Measurements from ENCODE around the gene DAPK1. TPM values are rescaled to one million over a fixed set of nuclear protein-coding genes. Genes with fewer than 3 reads are reported as not detected.
A peak's percentile ranks its signal among the peaks of the same experiment; 100 is the strongest.

Gene DAPK1
- total and polyA plus RNA-seq, 8 donors, result 29.1 to 98.7 (median 45.4) TPM

GRCh38 chr9:87595610-87596009 is 97.9 kb downstream of the DAPK1 start:
- ATAC-seq (no peak), DNase-seq (peak in 1 of 6 donors; percentile 46), FAIRE-seq (no peak)
- H3K9me3 ChIP-seq, result no peaks in the 10 kb centered on the region
- H3K27ac ChIP-seq, result no peak overlapping the region
- no peaks in the 10 kb centered on the region for H3K36me3 ChIP-seq
- no peaks in the 10 kb centered on the region for H3K27me3 ChIP-seq
- TF ChIP-seq, protein P1, sequence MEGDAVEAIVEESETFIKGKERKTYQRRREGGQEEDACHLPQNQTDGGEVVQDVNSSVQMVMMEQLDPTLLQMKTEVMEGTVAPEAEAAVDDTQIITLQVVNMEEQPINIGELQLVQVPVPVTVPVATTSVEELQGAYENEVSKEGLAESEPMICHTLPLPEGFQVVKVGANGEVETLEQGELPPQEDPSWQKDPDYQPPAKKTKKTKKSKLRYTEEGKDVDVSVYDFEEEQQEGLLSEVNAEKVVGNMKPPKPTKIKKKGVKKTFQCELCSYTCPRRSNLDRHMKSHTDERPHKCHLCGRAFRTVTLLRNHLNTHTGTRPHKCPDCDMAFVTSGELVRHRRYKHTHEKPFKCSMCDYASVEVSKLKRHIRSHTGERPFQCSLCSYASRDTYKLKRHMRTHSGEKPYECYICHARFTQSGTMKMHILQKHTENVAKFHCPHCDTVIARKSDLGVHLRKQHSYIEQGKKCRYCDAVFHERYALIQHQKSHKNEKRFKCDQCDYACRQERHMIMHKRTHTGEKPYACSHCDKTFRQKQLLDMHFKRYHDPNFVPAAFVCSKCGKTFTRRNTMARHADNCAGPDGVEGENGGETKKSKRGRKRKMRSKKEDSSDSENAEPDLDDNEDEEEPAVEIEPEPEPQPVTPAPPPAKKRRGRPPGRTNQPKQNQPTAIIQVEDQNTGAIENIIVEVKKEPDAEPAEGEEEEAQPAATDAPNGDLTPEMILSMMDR (IDR thresholded peaks at IDR 0.05), result no peak
- intact Hi-C loops (cut with DNase I), result no loop called here
- H3K4me3 ChIP-seq, result no peak overlapping the region
- peaks cover 57 to 81% (median 73%) of the 10 kb centered on the region in 3 donors for H3K4me1 ChIP-seq
- 76 to 85% methylated on average over 12 of the region's 12 CpGs for WGBS, 2 donors

DNA sequence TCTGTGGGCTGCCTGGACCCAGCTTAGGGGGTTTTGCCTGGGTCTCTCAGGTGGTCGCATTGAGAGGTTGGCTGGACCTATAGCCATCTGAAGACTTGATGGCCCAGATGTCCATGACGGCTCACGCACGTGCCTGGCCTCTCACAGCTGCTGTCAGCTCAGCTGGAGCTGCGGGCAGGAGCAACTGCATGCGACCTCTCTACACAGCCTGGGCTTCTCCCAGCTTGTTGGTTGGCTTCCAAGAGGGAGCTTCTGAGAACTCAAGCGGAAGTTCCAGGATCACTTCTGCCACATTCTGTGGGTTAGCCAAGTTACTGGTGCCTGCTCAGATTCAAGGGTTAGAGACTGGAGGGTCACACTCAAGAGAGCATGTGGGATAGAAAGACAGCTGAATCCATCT is 99.2 kb downstream of the DAPK1 start:
- Histone ChIP-seq H3K4me1 (peaks cover 68 to 88% (median 82%) of the 10 kb centered on the region in 3 donors), H3K9me3 (no peaks in the 10 kb centered on the region), H3K4me3 (no peak overlapping the region), H3K27me3 (no peaks in the 10 kb centered on the region), H3K36me3 (no peaks in the 10 kb centered on the region), H3K27ac (peak overlapping the region in 2 of 4 donors; percentile 10 to 24)
- intact Hi-C loops (cut with DNase I), result no loop called here
- 12 to 22% methylated on average over 7 of the region's 7 CpGs for WGBS, 2 donors
- TF ChIP-seq, protein P1 (IDR thresholded peaks at IDR 0.05), result no peak
- peak; percentile 6 to 43 (median 24) for ATAC-seq
- DNase-seq, result peak in 5 of 6 donors; percentile 51 to 63 (median 54)
- FAIRE-seq, result no peak

GRCh38 chr9:87597710-87598443 is 100.2 kb downstream of the DAPK1 start:
- intact Hi-C loops (cut with DNase I), result no loop called here
- FAIRE-seq (no peak), DNase-seq (no peak), ATAC-seq (no peak)
- TF ChIP-seq, protein P1 (IDR thresholded peaks at IDR 0.05), result no peak
- H3K4me3 ChIP-seq, result no peak overlapping the region
- no peaks in the 10 kb centered on the region for H3K27me3 ChIP-seq
- peak overlapping the region in 1 of 4 donors; percentile 44 for H3K27ac ChIP-seq
- H3K9me3 ChIP-seq, result no peaks in the 10 kb centered on the region
- WGBS, 2 donors, result 25 to 40% methylated on average over 13 of the region's 13 CpGs
- H3K36me3 ChIP-seq, result no peaks in the 10 kb centered on the region
- H3K4me1 ChIP-seq, result peaks cover 59 to 78% (median 72%) of the 10 kb centered on the region in 3 donors

DNA sequence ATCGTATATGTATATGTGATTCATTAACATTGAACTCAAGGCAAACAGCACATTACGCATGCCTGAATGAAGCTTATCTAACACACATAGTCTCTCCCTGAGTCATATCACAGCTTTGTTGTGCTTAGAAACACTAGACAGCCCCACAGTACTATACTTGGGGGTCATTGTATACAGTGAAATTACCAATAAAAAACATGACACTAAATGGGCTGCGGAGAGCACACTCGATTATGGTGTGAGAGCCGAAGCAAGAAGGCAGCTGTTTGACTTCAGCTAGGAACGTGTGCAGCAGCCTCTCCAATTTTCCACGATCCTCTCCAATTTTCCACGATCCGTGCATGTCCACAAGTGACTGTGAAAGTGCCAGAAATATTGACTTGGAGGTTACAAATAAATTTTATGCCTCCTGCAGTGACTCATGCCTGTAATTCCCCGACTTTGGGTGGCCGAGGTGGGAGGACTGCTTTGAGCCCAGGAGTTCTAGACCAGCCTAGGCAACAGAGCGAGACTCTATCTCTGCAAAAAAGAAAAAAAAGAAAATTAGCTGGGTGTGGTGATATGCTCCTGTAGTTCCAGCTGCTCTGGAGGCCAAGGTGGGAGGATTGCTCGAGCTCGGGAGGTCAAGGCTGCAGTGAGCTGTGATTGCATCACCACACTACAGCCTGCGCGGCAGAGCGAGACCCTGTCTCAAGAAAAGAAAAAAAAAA is 102.4 kb downstream of the DAPK1 start:
- Histone ChIP-seq H3K36me3 (peaks cover 0 to 3% (median 0%) of the 10 kb centered on the region in 3 donors), H3K4me3 (no peak overlapping the region), H3K27ac (peak overlapping the region in 2 of 4 donors; percentile 53 to 58), H3K9me3 (no peaks in the 10 kb centered on the region), H3K27me3 (no peaks in the 10 kb centered on the region), H3K4me1 (peaks cover 51 to 64% (median 58%) of the 10 kb centered on the region in 3 donors)
- ATAC-seq (peak; percentile 60 to 69 (median 66)), FAIRE-seq (peak; percentile 49), DNase-seq (peak in 1 of 6 donors; percentile 40)
- TF ChIP-seq, protein P1 (IDR thresholded peaks at IDR 0.05), result no peak
- intact Hi-C loops (cut with DNase I), result no loop called here
- 19 to 30% methylated on average over 17 of the region's 17 CpGs for WGBS, 2 donors
